Esophagus muscularis mucosa (tissue), 4 donors: ENCODE data around the gene C9orf85.

Experiments
- EP300 ChIP-seq: sonication (generic); formaldehyde crosslinking; IDR thresholded peaks from one replicate; pipeline ENCODE4 v1.6.1; 2017; ENCODE audit warnings: antibody characterized with exemption
- POLR2A ChIP-seq: fragments of 450-650 bp; IDR thresholded peaks from one replicate; pipeline ENCODE4 v1.6.1; 2017; ENCODE audit warnings: antibody characterized with exemption, moderate library complexity, mild to moderate bottlenecking, low read depth
- POLR2AphosphoS5 ChIP-seq, 2 donors: sonication (generic); formaldehyde crosslinking; IDR thresholded peaks; one replicate each; pipeline ENCODE4 v1.6.1; 2017; ENCODE audit warnings: antibody characterized with exemption in 2 of 2
- TF ChIP-seq, protein P1 (sequence below), 3 experiments: fragments of 200-600 bp in 2 of 3; fragments of 450-650 bp in 1 of 3; sonication (generic) in 2 of 3; IDR thresholded peaks; one replicate each; pipeline ENCODE4 v1.5.1; 2017 to 2019; ENCODE audit warnings: antibody characterized with exemption in 3 of 3, mild to moderate bottlenecking in 2 of 3, moderate library complexity in 1 of 3

GRCh38 chr9:71918419-71918818, 7.0 kb downstream of the C9orf85 start:
- TF ChIP-seq POLR2A = no peak
- TF ChIP-seq, protein P1, sequence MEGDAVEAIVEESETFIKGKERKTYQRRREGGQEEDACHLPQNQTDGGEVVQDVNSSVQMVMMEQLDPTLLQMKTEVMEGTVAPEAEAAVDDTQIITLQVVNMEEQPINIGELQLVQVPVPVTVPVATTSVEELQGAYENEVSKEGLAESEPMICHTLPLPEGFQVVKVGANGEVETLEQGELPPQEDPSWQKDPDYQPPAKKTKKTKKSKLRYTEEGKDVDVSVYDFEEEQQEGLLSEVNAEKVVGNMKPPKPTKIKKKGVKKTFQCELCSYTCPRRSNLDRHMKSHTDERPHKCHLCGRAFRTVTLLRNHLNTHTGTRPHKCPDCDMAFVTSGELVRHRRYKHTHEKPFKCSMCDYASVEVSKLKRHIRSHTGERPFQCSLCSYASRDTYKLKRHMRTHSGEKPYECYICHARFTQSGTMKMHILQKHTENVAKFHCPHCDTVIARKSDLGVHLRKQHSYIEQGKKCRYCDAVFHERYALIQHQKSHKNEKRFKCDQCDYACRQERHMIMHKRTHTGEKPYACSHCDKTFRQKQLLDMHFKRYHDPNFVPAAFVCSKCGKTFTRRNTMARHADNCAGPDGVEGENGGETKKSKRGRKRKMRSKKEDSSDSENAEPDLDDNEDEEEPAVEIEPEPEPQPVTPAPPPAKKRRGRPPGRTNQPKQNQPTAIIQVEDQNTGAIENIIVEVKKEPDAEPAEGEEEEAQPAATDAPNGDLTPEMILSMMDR (IDR thresholded peaks at IDR 0.05) = no peak
- no peak for TF ChIP-seq POLR2AphosphoS5 (IDR thresholded peaks at IDR 0.05)
- no peak for TF ChIP-seq EP300
